Measurements from ENCODE around the gene BARHL2. TPM values are rescaled to one million over a fixed set of nuclear protein-coding genes. Genes with fewer than 3 reads are reported as not detected.

BARHL2 gene
- total and polyA plus RNA-seq, 10 of the 15 experiments (the other 5 are each of a cell fraction or from before 2014, with no cell fraction given) = not detected

GRCh38 chr1:90694846-90695245 is 22.3 kb downstream of the BARHL2 start:
- FAIRE-seq (no peak), ATAC-seq (no peak), DNase-seq (ENCODE audit: low read depth, low spot score) (no peak)
- Histone ChIP-seq H3K9me3 (replicated peaks; ENCODE audit: control insufficient read depth, insufficient read depth, low read length) (no peaks in the 10 kb centered on the region), H3K27me3 (replicated peaks in 1 of 2; ENCODE audit: control insufficient read depth in 2 of 2, insufficient read depth in 2 of 2, low read length in 1 of 2) (no peaks in the 10 kb centered on the region; a peak in 1 of 4 replicates), H3K36me3 (ENCODE audit: control insufficient read depth in 2 of 2, insufficient read depth in 2 of 2, low read length in 1 of 2) (no peaks in the 10 kb centered on the region), H3K27ac (ENCODE audit: control insufficient read depth, insufficient read depth) (no peak overlapping the region), H3K79me2 (ENCODE audit: control insufficient read depth, insufficient read depth, low read length) (no peaks in the 10 kb centered on the region), H3K4me2 (ENCODE audit: control insufficient read depth, insufficient read depth) (no peak overlapping the region), H3K4me3 (no peak overlapping the region), H3K4me1 (ENCODE audit: control insufficient read depth, insufficient read depth, low read length) (no peaks in the 10 kb centered on the region), H3K9ac (ENCODE audit: control insufficient read depth, insufficient read depth, low read length) (no peak overlapping the region), H2AFZ (ENCODE audit: control insufficient read depth, low read depth, low read length) (no peak overlapping the region), H4K20me1 (ENCODE audit: control insufficient read depth, insufficient read depth) (no peaks in the 10 kb centered on the region)
- BruUV-seq (replicated peaks) = no TSS peak
- TF ChIP-seq IRF5 (IDR thresholded peaks at IDR 0.05; ENCODE audit: borderline replicate concordance) (no peak), NFIC (IDR thresholded peaks at IDR 0.05; ENCODE audit: low read depth, low read length) (no peak), ATF3 (IDR thresholded peaks at IDR 0.05; ENCODE audit: borderline replicate concordance, extremely low read depth, low read depth, low read length) (no peak), ESRRA (IDR thresholded peaks at IDR 0.05; ENCODE audit: low read length) (no peak), RB1 (IDR thresholded peaks at IDR 0.05; ENCODE audit: borderline replicate concordance) (no peak), TCF12 (IDR thresholded peaks at IDR 0.05; ENCODE audit: low read depth, low read length) (no peak), SMAD1 (IDR thresholded peaks at IDR 0.05; ENCODE audit: low read depth, partially characterized antibody) (no peak), ZBTB4 (CRISPR knock-in tag; IDR thresholded peaks at IDR 0.05) (no peak), CHD4 (IDR thresholded peaks at IDR 0.05) (no peak), HDAC2 (IDR thresholded peaks at IDR 0.05) (no peak), CREB1 (IDR thresholded peaks at IDR 0.05; ENCODE audit: low read depth) (no peak), SMARCA5 (IDR thresholded peaks at IDR 0.05) (no peak)
- 0% methylated on average over 3 of the region's 3 CpGs for WGBS (ENCODE audit: insufficient coverage, insufficient replicate concordance, low lambda C conversion rate, missing lambda C conversion rate)
- ChIA-PET CTCF (interaction anchor here (1.0 to 1.4 kb wide), 2 partner anchors 27 to 116 kb away, joined by 3 read pairs; no protein-coding TSS in a partner anchor), RAD21 (ENCODE audit: unreplicated experiment) (no interaction called here), POLR2A (no interaction called here), SMC1A (ENCODE audit: uncharacterized antibody, unreplicated experiment) (interaction anchor here (0.6 to 1.2 kb wide), 4 partner anchors 12 to 1124 kb away, joined by 3 read pairs; no protein-coding TSS in a partner anchor)
- in situ Hi-C loops (cut with MboI) (no loop called here), intact Hi-C loops (cut with micrococcal nuclease; ENCODE audit: unreplicated experiment) (no loop called here)
